Heart right ventricle (tissue), 16 donors: ENCODE measurements around the gene PPP1R2. TPM values are rescaled to one million over a fixed set of nuclear protein-coding genes. Genes with fewer than 3 reads are reported as not detected.

Source experiments
- ATAC-seq, 8 donors: fragments of 200-7000 bp; cut with Tn5 transposase; one replicate each; pipeline ENCODE4 v1.9.1; 2020; ENCODE audit warnings: mild to moderate bottlenecking in 8 of 8, moderate library complexity in 8 of 8, moderate number of reproducible peaks in 1 of 8
- DNase-seq, 2 donors: peaks; one replicate each; pipeline ENCODE4 v3.0.0-alpha.2; 2020
- H3K27ac ChIP-seq, 10 donors: fragments of 200-600 bp; sonication (generic) in 2 of 10; one replicate each; pipeline versions ENCODE4 v1.5.0 to v1.8.0; 2020 to 2022; ENCODE audit warnings: mild to moderate bottlenecking in 3 of 10
- H3K27me3 ChIP-seq, 7 donors: fragments of 200-600 bp; one replicate each; pipeline ENCODE4 v1.8.0; 2021 to 2022; ENCODE audit warnings: mild to moderate bottlenecking in 2 of 7
- H3K36me3 ChIP-seq, 9 donors: fragments of 200-600 bp; sonication (generic) in 1 of 9; one replicate each; pipeline versions ENCODE4 v1.5.0 to v1.8.0; 2020 to 2022; ENCODE audit warnings: mild to moderate bottlenecking in 2 of 9
- H3K4me1 ChIP-seq, 9 donors: fragments of 200-600 bp; sonication (generic) in 1 of 9; one replicate each; pipeline versions ENCODE4 v1.5.0 to v1.8.0; 2020 to 2022; ENCODE audit warnings: mild to moderate bottlenecking in 4 of 9
- H3K4me3 ChIP-seq, 10 donors: fragments of 200-600 bp; sonication (generic) in 2 of 10; one replicate each; pipeline versions ENCODE4 v1.5.0 to v1.8.0; 2020 to 2022; ENCODE audit warnings: mild to moderate bottlenecking in 7 of 10, moderate library complexity in 2 of 10
- H3K9me3 ChIP-seq, 11 donors: fragments of 200-600 bp in 10 of 11; sonication (generic) in 2 of 11; one replicate each; pipeline versions ENCODE4 v1.5.0 to v1.8.0; 2013 to 2022; ENCODE audit warnings: mild to moderate bottlenecking in 2 of 11, control low read depth in 1 of 11, moderate library complexity in 1 of 11
- WGBS, 2 donors: extraction: QIAGEN DNeasy Blood & Tissue Kit; methylation state at CpG; one replicate each; pipeline ENCODE4 v1.1.7; 2013; ENCODE audit warnings: inconsistent platforms in 1 of 2; 5-methylcytosine and 5-hydroxymethylcytosine counted together
- intact Hi-C, 10 donors: fragments of 100-400 bp; cut with DNase I; formaldehyde crosslinking; loops; one replicate each; pipeline versions ENCODE4 v1.11.1 to v1.14.2; 2022
- polyA plus RNA-seq, 2 donors: library from polyadenylated mRNA; stranded (reverse); fragments of 200-250 nt; gene quantifications; one replicate each; pipeline ENCODE4 v1.2.3, GENCODE V29; 2013
- total RNA-seq, 10 donors: library from RNA; stranded (reverse); fragmentation: NEBNext Ultra II Directional in 3 of 10; extraction: Animal tissue kit (Norgen Biotek cat#: 25700) in 3 of 10; gene quantifications; one replicate each; pipeline versions ENCODE4 v1.2.1 to v1.2.4, GENCODE V29; 2021 to 2023
- TF ChIP-seq, protein P1 (sequence below), 9 donors: fragments of 200-600 bp; sonication (generic) in 2 of 9; IDR thresholded peaks; one replicate each; pipeline versions ENCODE4 v1.5.0 to v1.8.0; 2021 to 2022; ENCODE audit warnings: antibody characterized with exemption in 9 of 9, mild to moderate bottlenecking in 5 of 9, moderate library complexity in 1 of 9
- donor health status: Arrhythmogenic right ventricular cardiomyopathy.
- donor health status: ischemic (EF 13 %, LVEDD 7.1; RV severe dilation, severe dysfunction).
- donor health status: healthy with polysubstance abuse.
- donor health status: DM: no; HTN: yes; CAD: no.
- donor health status: DM: no; HTN: no; CAD: no.
- donor health status: ischemic (EF 25% LVEDD 6.9; RV normal size, moderate dysfunction).
- donor health status: ischemic (EF 25% LVEDD 5.7; RV mildly dilated, moderate dysfunction).
- donor health status: healthy.
- donor health status: DM: yes; HTN: yes; CAD: no.
- donor health status: Ischemic cardiomyopathy.
- donor health status: ischemic (EF 35%, LVEDD 5.7; RV mildly dilated, moderate dysfunction).
- donor health status: nonischemic (EF 11% LVEDD 7.7; RV severe dilation, severe dysfunction).
- donor health status: DM: yes; HTN: yes; CAD: no.
- donor health status: PGD.
- donor health status: ischemic (EF 29% LVEDD 5.4; RV normal size, mild dysfunction).
- donor health status: nonischemic (EF 23%, LVEDD 6.1; RV moderate dilation, normal function).

The PPP1R2 gene
- total and polyA plus RNA-seq, 12 donors, result 15.4 to 55.2 (median 40.3) TPM

- peaks cover 0 to 7% (median 0%) of the 10 kb centered on the region in 9 donors for H3K4me1 ChIP-seq
- TF ChIP-seq, protein P1, sequence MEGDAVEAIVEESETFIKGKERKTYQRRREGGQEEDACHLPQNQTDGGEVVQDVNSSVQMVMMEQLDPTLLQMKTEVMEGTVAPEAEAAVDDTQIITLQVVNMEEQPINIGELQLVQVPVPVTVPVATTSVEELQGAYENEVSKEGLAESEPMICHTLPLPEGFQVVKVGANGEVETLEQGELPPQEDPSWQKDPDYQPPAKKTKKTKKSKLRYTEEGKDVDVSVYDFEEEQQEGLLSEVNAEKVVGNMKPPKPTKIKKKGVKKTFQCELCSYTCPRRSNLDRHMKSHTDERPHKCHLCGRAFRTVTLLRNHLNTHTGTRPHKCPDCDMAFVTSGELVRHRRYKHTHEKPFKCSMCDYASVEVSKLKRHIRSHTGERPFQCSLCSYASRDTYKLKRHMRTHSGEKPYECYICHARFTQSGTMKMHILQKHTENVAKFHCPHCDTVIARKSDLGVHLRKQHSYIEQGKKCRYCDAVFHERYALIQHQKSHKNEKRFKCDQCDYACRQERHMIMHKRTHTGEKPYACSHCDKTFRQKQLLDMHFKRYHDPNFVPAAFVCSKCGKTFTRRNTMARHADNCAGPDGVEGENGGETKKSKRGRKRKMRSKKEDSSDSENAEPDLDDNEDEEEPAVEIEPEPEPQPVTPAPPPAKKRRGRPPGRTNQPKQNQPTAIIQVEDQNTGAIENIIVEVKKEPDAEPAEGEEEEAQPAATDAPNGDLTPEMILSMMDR (IDR thresholded peaks at IDR 0.05), result no peak
- no peak for ATAC-seq
- no peaks in the 10 kb centered on the region for H3K36me3 ChIP-seq
- no peaks in the 10 kb centered on the region for H3K27me3 ChIP-seq
- WGBS, 2 donors, result 92 to 96% methylated on average over 4 of the region's 4 CpGs
- H3K27ac ChIP-seq, result no peak overlapping the region
- no peaks in the 10 kb centered on the region for H3K9me3 ChIP-seq
- DNase-seq, result no peak
- H3K4me3 ChIP-seq, result no peak overlapping the region
- intact Hi-C loops, result no loop called here
These were observed 74.3 kb downstream of the PPP1R2 start for GRCh38 chr3:195468841-195469240.

DNA sequence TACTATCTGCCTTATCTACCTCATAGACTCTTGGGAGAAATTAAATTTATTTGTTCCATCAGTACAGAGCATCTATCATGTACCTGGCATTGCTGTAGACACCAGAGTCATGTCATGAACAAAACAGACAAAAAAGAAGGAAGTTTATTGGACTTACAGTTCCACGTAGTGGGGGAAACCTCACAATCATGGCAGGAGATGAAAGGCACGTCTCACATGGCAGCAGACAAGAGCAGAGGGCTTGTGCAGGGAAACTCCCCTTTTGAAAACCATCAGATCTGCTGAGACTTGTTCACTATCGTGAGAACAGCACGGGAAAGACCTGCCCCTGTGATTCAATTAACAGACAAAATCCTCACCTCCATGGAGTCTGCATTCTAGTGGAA lies 74.7 kb downstream of the PPP1R2 start:
- WGBS, 2 donors, result 75 to 76% methylated on average over 4 of the region's 4 CpGs

DNA sequence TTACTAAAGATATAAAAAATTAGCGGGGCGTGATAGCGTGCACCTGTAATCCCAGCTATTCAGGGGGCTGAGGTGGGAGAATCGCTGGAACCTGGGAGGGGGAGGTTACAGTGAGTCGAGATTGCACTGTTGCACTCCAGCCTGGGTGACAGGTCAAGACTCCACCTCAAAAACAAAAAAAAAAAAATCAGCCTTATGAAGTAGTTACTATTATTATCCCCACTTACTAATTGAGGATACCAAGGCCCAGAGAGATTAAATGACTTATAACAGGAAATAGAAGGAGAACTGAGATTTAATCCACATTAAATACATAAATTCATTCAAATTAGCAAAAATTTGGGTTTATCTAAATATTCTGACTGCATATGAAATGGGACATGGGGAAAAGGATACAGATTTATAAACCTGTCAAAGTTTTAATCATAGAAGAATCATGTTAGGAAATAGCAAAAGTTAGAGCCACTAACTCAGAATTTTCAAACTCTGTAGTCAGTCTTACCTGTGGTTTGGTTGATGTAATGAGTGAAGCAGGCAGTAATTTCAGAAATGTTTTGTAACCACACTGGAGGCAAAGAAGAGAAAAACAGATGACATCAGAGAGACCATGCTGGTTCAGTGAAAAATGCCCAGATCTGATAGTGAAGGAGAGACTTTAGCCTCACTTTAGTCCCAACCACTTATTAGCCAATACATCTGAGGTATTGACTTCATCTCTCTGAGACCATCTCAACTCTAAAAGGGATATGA lies 75.3 kb downstream of the PPP1R2 start:
- TF ChIP-seq, protein P1 (IDR thresholded peaks at IDR 0.05), result no peak
- intact Hi-C loops, result no loop called here
- WGBS, 2 donors, result 89 to 93% methylated on average over 5 of the region's 5 CpGs
- Histone ChIP-seq H3K9me3 (no peaks in the 10 kb centered on the region), H3K4me3 (no peak overlapping the region), H3K36me3 (no peaks in the 10 kb centered on the region), H3K27ac (no peak overlapping the region), H3K4me1 (peaks cover 0 to 7% (median 0%) of the 10 kb centered on the region in 9 donors), H3K27me3 (no peaks in the 10 kb centered on the region)
- DNase-seq (no peak), ATAC-seq (no peak)

More for the DNA sequence above, 74.7 kb downstream of the PPP1R2 start:
- TF ChIP-seq, protein P1 (IDR thresholded peaks at IDR 0.05), result no peak
- H3K27me3 ChIP-seq, result no peaks in the 10 kb centered on the region
- intact Hi-C loops, result no loop called here
- ATAC-seq (no peak), DNase-seq (no peak)
- H3K36me3 ChIP-seq, result no peaks in the 10 kb centered on the region
- no peaks in the 10 kb centered on the region for H3K9me3 ChIP-seq
- no peak overlapping the region for H3K4me3 ChIP-seq
- no peak overlapping the region for H3K27ac ChIP-seq
- peaks cover 0 to 7% (median 0%) of the 10 kb centered on the region in 9 donors for H3K4me1 ChIP-seq

DNA sequence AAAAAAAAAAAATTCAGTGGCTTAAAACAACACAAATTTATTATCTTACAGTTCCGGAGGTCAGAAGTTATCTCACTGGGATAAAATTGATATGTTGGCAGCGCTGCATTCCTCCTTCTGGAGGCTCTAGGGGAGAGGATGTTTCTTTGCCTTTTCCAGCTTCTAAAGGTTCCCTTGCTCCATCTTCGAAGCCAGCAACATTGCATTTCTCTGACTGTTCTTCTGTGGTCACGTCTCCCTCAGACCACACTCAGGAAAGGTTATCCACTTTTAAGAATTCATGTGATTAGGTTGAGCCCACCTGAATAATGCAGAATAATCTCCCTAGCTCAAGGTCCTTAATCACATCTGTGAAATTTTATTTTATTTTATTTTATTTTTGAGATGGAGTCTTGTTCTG lies 76.9 kb downstream of the PPP1R2 start:
- Histone ChIP-seq H3K4me1 (peaks cover 0 to 7% (median 0%) of the 10 kb centered on the region in 9 donors), H3K9me3 (no peaks in the 10 kb centered on the region), H3K27me3 (no peaks in the 10 kb centered on the region), H3K36me3 (no peaks in the 10 kb centered on the region), H3K27ac (no peak overlapping the region), H3K4me3 (no peak overlapping the region)
- no peak for DNase-seq
- no peak for ATAC-seq
- intact Hi-C loops, result no loop called here
- WGBS, 2 donors, result 68 to 75% methylated on average over 4 of the region's 4 CpGs
- TF ChIP-seq, protein P1 (IDR thresholded peaks at IDR 0.05), result no peak

Other genes with a start within 250 kb of the PPP1R2 start
- 10 to 100 TPM; 13.3 to 26.7 (median 15.8) TPM for gene ACAP2, start 100.3 kb downstream of the PPP1R2 start, total RNA-seq
- 1 to 10 TPM; 4.3 to 5.6 TPM for gene ACAP2, start 100.3 kb downstream of the PPP1R2 start, polyA plus RNA-seq
- 100 to 1,000 TPM in 6 of 10 donors, 10 to 100 TPM in 4; 73.9 to 582 (median 104) TPM for gene APOD, start 40.6 kb upstream of the PPP1R2 start, total RNA-seq
- gene APOD, start 40.6 kb upstream of the PPP1R2 start, polyA plus RNA-seq, result 100 to 1,000 TPM; 199 to 235 TPM
- 1 to 10 TPM in 9 of 10 donors, under 1 TPM in 1; 0.67 to 5.4 (median 2.5) TPM for gene MUC20, start 177.7 kb upstream of the PPP1R2 start, total RNA-seq
- 1 to 10 TPM in 1 of 2 donors, under 1 TPM in 1; 0.36 to 7.6 TPM for gene MUC20, start 177.7 kb upstream of the PPP1R2 start, polyA plus RNA-seq